Right ventricle myocardium superior (tissue), 1 donor: Measurements from ENCODE around the gene CIBAR2. TPM values are rescaled to one million over a fixed set of nuclear protein-coding genes. Genes with fewer than 3 reads are reported as not detected.
"Not testable (repeated sequence)": the region's sequence is repeated elsewhere in the genome, so short reads cannot be mapped to it uniquely, and the experiment has no call there.

Experiments
- ATAC-seq: fragments of 200-7000 bp; cut with Tn5 transposase; one replicate; pipeline ENCODE4 v1.9.1; 2020; ENCODE audit warnings: mild to moderate bottlenecking; ENCODE audit not compliant: poor library complexity
- DNase-seq: peaks from one replicate; pipeline ENCODE4 v3.0.0-alpha.2; 2020
- intact Hi-C: fragments of 100-400 bp; cut with DNase I; formaldehyde crosslinking; loops from one replicate; pipeline ENCODE4 v1.11.2; 2022
- total RNA-seq: library from RNA; stranded (reverse); fragmentation: NEBNext Ultra II Directional; extraction: Animal tissue kit (Norgen Biotek cat#: 25700); gene quantifications from one replicate; pipeline ENCODE4 v1.2.1, GENCODE V29; 2021
- donor health status: DM: no; HTN: yes; CAD: no; lungs with severe emphysema.

Gene CIBAR2
- total RNA-seq, 1 donor from 2014 or later, result not detected

DNA sequence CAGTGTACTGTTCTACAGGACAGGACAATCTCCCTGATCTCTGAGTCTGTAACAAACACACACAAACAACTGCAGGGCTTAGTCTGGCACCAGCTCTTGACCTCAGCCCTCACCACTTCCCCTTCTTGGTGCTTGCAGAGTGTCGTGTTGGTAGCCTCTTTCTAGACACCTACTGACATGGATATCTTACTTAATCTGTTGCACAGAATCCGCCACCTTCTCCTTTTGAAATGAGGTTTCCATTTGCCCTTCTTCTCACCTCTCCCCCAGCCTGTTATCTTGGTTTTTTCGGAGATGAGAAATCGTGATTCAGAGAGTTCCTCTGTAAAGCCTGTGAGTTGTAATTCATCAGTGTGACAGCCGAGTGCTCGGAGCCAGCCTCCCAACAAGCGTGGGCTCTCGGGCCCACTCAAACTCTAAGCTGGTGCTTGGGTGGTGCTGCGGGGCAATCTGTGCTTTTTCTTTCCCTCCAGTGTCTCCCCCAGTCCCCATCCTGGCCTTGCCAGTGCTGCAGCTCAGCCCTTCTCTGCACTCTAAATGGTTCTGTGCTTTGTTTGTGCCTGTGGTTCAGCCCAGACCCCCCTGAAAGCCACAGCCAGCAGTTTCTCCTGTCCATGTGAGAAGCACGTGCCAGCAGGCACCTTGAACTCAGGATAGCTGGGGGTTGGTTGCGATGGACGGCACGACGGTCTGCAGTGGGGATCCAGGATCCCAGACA is 56.6 kb downstream of the CIBAR2 start:
- peak; percentile 65 for ATAC-seq
- intact Hi-C loops, result no loop called here
- peak; percentile 60 for DNase-seq

DNA sequence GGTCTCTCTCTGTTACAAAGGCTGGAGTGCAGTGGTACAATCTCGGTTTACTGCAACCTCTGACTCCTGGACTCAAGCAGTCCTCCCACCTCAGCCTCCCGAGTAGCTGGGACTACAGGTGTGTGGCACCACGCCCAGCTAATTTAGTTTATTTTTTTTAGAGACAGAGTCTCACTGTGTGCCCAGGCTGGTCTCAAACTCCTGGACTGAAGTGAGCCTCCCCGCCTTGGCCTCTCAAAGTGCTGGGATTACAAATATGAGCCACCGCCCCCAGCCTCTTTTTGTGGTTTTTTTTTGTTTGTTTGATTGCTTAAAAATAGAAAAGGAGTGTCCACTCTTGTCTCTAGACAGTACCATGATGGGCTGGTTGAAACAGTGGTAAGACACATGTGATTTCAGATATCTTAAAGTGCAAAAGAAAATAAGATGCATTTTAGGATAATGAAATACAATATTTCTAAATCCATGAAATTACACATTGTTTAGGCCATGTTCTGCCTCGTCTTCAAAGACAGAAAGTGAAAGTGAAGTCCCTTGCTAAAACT is 57.3 kb downstream of the CIBAR2 start:
- intact Hi-C loops, result no loop called here
- DNase-seq (peak; percentile 10), ATAC-seq (no peak)

GRCh38 chr16:85054321-85054720 is 58.0 kb downstream of the CIBAR2 start:
- ATAC-seq, intact Hi-C loops, DNase-seq: not testable (repeated sequence)

- intact Hi-C loops, result no loop called here
- no peak for DNase-seq
- no peak for ATAC-seq
Measured at GRCh38 chr16:85052536-85052935, 59.7 kb downstream of the CIBAR2 start.

DNA sequence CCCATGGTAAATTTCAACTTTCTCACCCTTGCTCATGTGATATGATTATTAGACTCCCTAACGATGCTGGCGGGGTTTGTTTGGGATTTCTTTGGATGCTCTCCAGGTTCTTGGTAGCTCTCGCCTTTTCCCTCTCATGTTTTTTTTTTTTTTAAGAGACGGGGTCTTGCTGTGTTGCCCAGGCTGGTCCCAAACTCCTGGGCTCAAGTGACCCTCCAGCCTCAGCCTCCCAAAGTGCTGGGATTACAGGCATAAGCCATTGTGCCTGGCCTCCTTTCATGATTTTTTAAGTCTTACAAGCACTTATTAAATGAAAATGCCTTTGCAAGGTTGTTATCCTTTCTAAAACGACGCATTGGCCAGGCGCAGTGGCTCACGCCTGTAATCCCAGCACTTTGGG is 60.6 kb downstream of the CIBAR2 start:
- ATAC-seq, result no peak
- intact Hi-C loops, result no loop called here

GRCh38 chr16:85051067-85051581 is 61.1 kb downstream of the CIBAR2 start:
- intact Hi-C loops, result no loop called here
- DNase-seq, result no peak
- no peak for ATAC-seq

More for the DNA sequence above, 60.6 kb downstream of the CIBAR2 start:
- DNase-seq, result no peak

DNA sequence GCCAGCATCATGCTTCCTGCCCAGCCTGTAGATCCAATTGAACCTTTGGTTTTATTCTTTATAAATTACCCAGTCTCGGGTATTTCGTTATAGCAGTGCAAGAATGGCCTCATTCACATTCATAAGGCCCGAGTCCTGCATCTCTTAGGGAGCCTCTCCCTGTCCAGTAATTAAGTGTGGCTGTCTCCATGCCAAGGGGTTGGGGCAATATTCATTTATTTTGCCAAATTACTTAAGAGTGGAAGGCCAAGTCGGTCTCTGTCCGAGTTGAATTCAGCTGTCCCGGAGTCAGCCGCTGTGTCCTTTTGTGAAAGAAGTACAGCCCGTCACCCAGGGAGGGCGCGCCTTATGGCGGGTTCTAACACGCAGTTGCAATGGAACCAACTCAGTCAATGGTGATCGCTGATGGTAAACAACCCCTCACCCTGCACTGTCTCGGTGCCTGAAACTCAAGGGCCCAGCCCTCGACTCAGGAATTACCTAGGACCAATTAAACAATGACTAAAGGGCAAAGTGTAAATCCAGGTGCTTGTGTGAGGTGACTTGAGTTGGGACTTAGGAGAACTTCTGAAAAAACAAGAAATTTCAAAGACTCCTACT is 62.5 kb downstream of the CIBAR2 start:
- ATAC-seq, result no peak
- peak; percentile 41 for DNase-seq
- intact Hi-C loops, result no loop called here

GRCh38 chr16:85048921-85049562 is 63.2 kb downstream of the CIBAR2 start:
- DNase-seq (peak; percentile 46), ATAC-seq (no peak)
- intact Hi-C loops, result no loop called here

Other genes with a start within 250 kb of the CIBAR2 start
- gene ZDHHC7, start 100.9 kb downstream of the CIBAR2 start, total RNA-seq, result 35.1 TPM
- gene KIAA0513, start 84.7 kb downstream of the CIBAR2 start, total RNA-seq, result 10.4 TPM